ENCODE data around the gene ALDH1A1.

- TF ChIP-seq EZH2 (IDR thresholded peaks at IDR 0.05; ENCODE audit: insufficient read depth, poor library complexity, severe bottlenecking), result no peak
- TF ChIP-seq EZH2phosphoT487 (IDR thresholded peaks at IDR 0.05; ENCODE audit: insufficient read depth, low read depth), result no peak
These were observed 94.6 kb downstream of the ALDH1A1 start for GRCh38 chr9:72858089-72858912.

Data from GM23248 (cell line).